Astrocyte (in vitro differentiated cells and primary cell): Measurements from ENCODE around the gene SLC1A7. TPM values are rescaled to one million over a fixed set of nuclear protein-coding genes. Genes with fewer than 3 reads are reported as not detected.

Experiments used
- DNase-seq: peaks from one replicate; pipeline ENCODE4 v3.0.0-alpha.2; 2010; ENCODE audit warnings: low read depth
- FAIRE-seq: peaks from 2 replicates; lab custom pipeline; 2011; peaks lifted over from hg19 to GRCh38; lab: Jason Lieb, UNC
- H2AFZ ChIP-seq: 2 replicates; pipeline ENCODE4 v1.6.0; 2012; ENCODE audit warnings: low read depth, low read length, inconsistent platforms
- H3K27ac ChIP-seq: 2 replicates; pipeline ENCODE4 v1.5.1; 2011; ENCODE audit warnings: low read depth, low read length, inconsistent platforms
- H3K27me3 ChIP-seq: 2 replicates; pipeline ENCODE4 v1.6.0; 2011; ENCODE audit warnings: low read length, inconsistent platforms; ENCODE audit not compliant: insufficient read depth
- H3K36me3 ChIP-seq: 2 replicates; pipeline ENCODE4 v1.5.1; 2011; ENCODE audit warnings: low read length, inconsistent platforms; ENCODE audit not compliant: insufficient read depth
- H3K4me1 ChIP-seq: 2 replicates; pipeline ENCODE4 v1.5.1; 2011; ENCODE audit warnings: low read length, inconsistent platforms; ENCODE audit not compliant: insufficient read depth
- H3K4me2 ChIP-seq: 2 replicates; pipeline ENCODE4 v1.6.0; 2012; ENCODE audit warnings: low read length, inconsistent platforms
- H3K4me3 ChIP-seq: 2 replicates; pipeline ENCODE4 v1.5.1; 2011; ENCODE audit warnings: low read depth, mild to moderate bottlenecking, low read length, inconsistent platforms; ENCODE audit not compliant: insufficient read depth
- H3K79me2 ChIP-seq: 2 replicates; pipeline ENCODE4 v1.6.0; 2012; ENCODE audit warnings: mild to moderate bottlenecking, low read length, inconsistent platforms; ENCODE audit not compliant: insufficient read depth
- H3K9ac ChIP-seq: 2 replicates; pipeline ENCODE4 v1.6.0; 2012; ENCODE audit warnings: mild to moderate bottlenecking, low read length, inconsistent platforms
- H3K9me3 ChIP-seq: 2 replicates; pipeline ENCODE4 v1.5.1; 2012; ENCODE audit warnings: low read depth, mild to moderate bottlenecking, low read length, inconsistent platforms; ENCODE audit not compliant: insufficient read depth
- H4K20me1 ChIP-seq: 2 replicates; pipeline ENCODE4 v1.6.0; 2012; ENCODE audit warnings: low read length, inconsistent platforms; ENCODE audit not compliant: insufficient read depth
- H3K27ac Mint-ChIP-seq: one replicate; pipeline ENCODE4 v1.8.0; 2021; ENCODE audit warnings: mild to moderate bottlenecking, mixed read lengths; ENCODE audit not compliant: unreplicated experiment
- H3K27me3 Mint-ChIP-seq: one replicate; pipeline ENCODE4 v1.8.0; 2021; ENCODE audit warnings: low read depth, mixed read lengths; ENCODE audit not compliant: unreplicated experiment
- H3K36me3 Mint-ChIP-seq: one replicate; pipeline ENCODE4 v1.8.0; 2021; ENCODE audit warnings: low read depth, mixed read lengths; ENCODE audit not compliant: unreplicated experiment
- H3K4me1 Mint-ChIP-seq: one replicate; pipeline ENCODE4 v1.8.0; 2021; ENCODE audit warnings: low read depth, mixed read lengths; ENCODE audit not compliant: unreplicated experiment
- H3K4me3 Mint-ChIP-seq: one replicate; pipeline ENCODE4 v1.8.0; 2021; ENCODE audit warnings: mild to moderate bottlenecking, moderate library complexity, mixed read lengths; ENCODE audit not compliant: unreplicated experiment
- H3K9me3 Mint-ChIP-seq: one replicate; pipeline ENCODE4 v1.8.0; 2021; ENCODE audit warnings: mild to moderate bottlenecking, mixed read lengths; ENCODE audit not compliant: unreplicated experiment
- CTCF ChIP-seq: IDR thresholded peaks from 2 replicates; pipeline ENCODE4 v1.5.1; 2011; ENCODE audit warnings: low read depth, mild to moderate bottlenecking, inconsistent platforms, low read length, moderate library complexity; ENCODE audit not compliant: insufficient read depth
- EZH2 ChIP-seq: IDR thresholded peaks from 2 replicates; pipeline ENCODE4 v1.6.1; 2012; ENCODE audit warnings: mild to moderate bottlenecking, low read length, inconsistent platforms; ENCODE audit not compliant: insufficient read depth
- total RNA-seq: library from RNA; stranded (reverse); gene quantifications from 2 replicates; pipeline ENCODE4 v1.2.1, GENCODE V29; 2021

The SLC1A7 gene
- total RNA-seq, 1 donor from 2014 or later: not detected

- H3K4me1 ChIP-seq: peaks cover 4% of the 10 kb centered on the region
- H3K36me3 Mint-ChIP-seq: no peaks in the 10 kb centered on the region
- no peaks in the 10 kb centered on the region for H3K9me3 ChIP-seq
- H4K20me1 ChIP-seq: no peaks in the 10 kb centered on the region
- H3K27ac ChIP-seq: no peak overlapping the region
- no peak for TF ChIP-seq EZH2
- no peak for TF ChIP-seq CTCF
- H3K9me3 Mint-ChIP-seq: peaks cover 4% of the 10 kb centered on the region
- H3K4me1 Mint-ChIP-seq: peaks cover 9% of the 10 kb centered on the region
- peak overlapping the region; percentile 12 for H3K27ac Mint-ChIP-seq
- H3K79me2 ChIP-seq: no peaks in the 10 kb centered on the region
- H2AFZ ChIP-seq: no peak overlapping the region
- H3K4me2 ChIP-seq: no peak overlapping the region
- H3K36me3 ChIP-seq: no peaks in the 10 kb centered on the region
- H3K27me3 ChIP-seq: no peaks in the 10 kb centered on the region
- H3K4me3 Mint-ChIP-seq: no peak overlapping the region
- DNase-seq (no peak), FAIRE-seq (no peak)
- H3K9ac ChIP-seq: no peak overlapping the region
- H3K4me3 ChIP-seq: no peak overlapping the region
- peaks cover 21% of the 10 kb centered on the region for H3K27me3 Mint-ChIP-seq
Observed at GRCh38 chr1:53140451-53140850, 2.0 kb downstream of the SLC1A7 start.

- peaks cover 21% of the 10 kb centered on the region for H3K27me3 Mint-ChIP-seq
- no peaks in the 10 kb centered on the region for H3K36me3 Mint-ChIP-seq
- FAIRE-seq: no peak
Observed at GRCh38 chr1:53139951-53140361, 2.5 kb downstream of the SLC1A7 start.

More at GRCh38 chr1:53139951-53140361, 2.5 kb downstream of the SLC1A7 start:
- peaks cover 4% of the 10 kb centered on the region for H3K4me1 Mint-ChIP-seq
- Histone ChIP-seq H3K4me3 (no peak overlapping the region), H4K20me1 (no peaks in the 10 kb centered on the region), H3K9ac (no peak overlapping the region), H3K4me2 (no peak overlapping the region), H3K79me2 (no peaks in the 10 kb centered on the region), H3K36me3 (no peaks in the 10 kb centered on the region), H3K4me1 (peaks cover 5% of the 10 kb centered on the region), H3K27me3 (no peaks in the 10 kb centered on the region), H3K9me3 (no peaks in the 10 kb centered on the region), H3K27ac (no peak overlapping the region), H2AFZ (no peak overlapping the region)
- peak overlapping the region; percentile 12 for H3K27ac Mint-ChIP-seq
- no peak overlapping the region for H3K4me3 Mint-ChIP-seq
- peak; percentile 39 for DNase-seq
- TF ChIP-seq CTCF (no peak), EZH2 (no peak)
- peaks cover 4% of the 10 kb centered on the region for H3K9me3 Mint-ChIP-seq
